HCT116 (cell line): ENCODE measurements around the gene CSTPP1. TPM values are rescaled to one million over a fixed set of nuclear protein-coding genes. Genes with fewer than 3 reads are reported as not detected.

Source experiments
- ATAC-seq: fragments of 200-7000 bp; cut with Tn5 transposase; 2 replicates; pipeline ENCODE4 v1.9.1; 2020; ENCODE audit warnings: mild to moderate bottlenecking, moderate library complexity
- BruUV-seq: library from RNA; stranded (reverse); fragments of 400-500 nt; replicated peaks from 2 replicates; lab custom pipeline; 2021; lab: Mats Ljungman, UMichigan
- CTCF ChIA-PET: fragments of 300-600 bp; sonication (Branson Sonifier 250); formaldehyde crosslinking; loops from one replicate; lab custom pipeline; 2021; ENCODE audit warnings: antibody characterized with exemption; lab: Charles Lee
- POLR2A ChIA-PET: fragments of 300-600, 350-600 bp; sonication (Branson Sonifier 250); formaldehyde crosslinking; loops from one replicate; lab custom pipeline; 2021; ENCODE audit warnings: antibody characterized with exemption; lab: Charles Lee
- RAD21 ChIA-PET, 2 experiments: fragments of 300-600 bp; sonication (Branson Sonifier 250); formaldehyde crosslinking; loops; one replicate each; lab custom pipeline; 2023; ENCODE audit warnings: low total read pairs in 2 of 2; ENCODE audit not compliant: uncharacterized antibody in 2 of 2, unreplicated experiment in 2 of 2, low non-redundant PET in 1 of 2; lab: Charles Lee
- DNase-seq: peaks from one replicate; pipeline ENCODE4 v3.0.0-alpha.2; 2010; ENCODE audit warnings: low read depth, low spot score
- H2AFZ ChIP-seq: fragments of 200-600 bp; shearing (Covaris generic), sonication (generic); 2 replicates; pipeline ENCODE4 v1.6.1; 2017; ENCODE audit warnings: low read depth, mixed run types, mixed read lengths, antibody characterized with exemption, low read length; ENCODE audit not compliant: poor library complexity, severe bottlenecking
- H3K27ac ChIP-seq: 2 replicates; pipeline ENCODE4 v1.5.1; 2012; ENCODE audit warnings: low read depth, low read length
- H3K27me3 ChIP-seq: fragments of 200-600 bp; sonication (generic); 2 replicates; pipeline ENCODE4 v1.6.1; 2016; ENCODE audit warnings: mixed run types, low read length, mixed read lengths; ENCODE audit not compliant: insufficient read depth
- H3K36me3 ChIP-seq, 2 experiments: fragments of 200-500 bp in 1 of 2; fragments of 200-600 bp in 1 of 2; sonication (Bioruptor generic) in 1 of 2; sonication (generic) in 1 of 2; 2 replicates each; pipeline versions ENCODE4 v1.5.1 to v1.6.1; 2014 to 2016; ENCODE audit warnings: low read length in 2 of 2, inconsistent platforms in 1 of 2, mixed read lengths in 1 of 2, mixed run types in 1 of 2; ENCODE audit not compliant: insufficient read depth in 2 of 2, control insufficient read depth in 1 of 2
- H3K4me1 ChIP-seq, 2 experiments: fragments of 200-600 bp in 1 of 2; sonication (generic) in 1 of 2; 2 replicates each; pipeline versions ENCODE4 v1.5.1 to v1.6.1; 2012 to 2017; ENCODE audit warnings: low read length in 2 of 2, inconsistent platforms in 1 of 2, mild to moderate bottlenecking in 1 of 2, mixed read lengths in 1 of 2, mixed run types in 1 of 2, moderate library complexity in 1 of 2; ENCODE audit not compliant: insufficient read depth in 2 of 2, control insufficient read depth in 1 of 2
- H3K4me2 ChIP-seq: fragments of 200-600 bp; sonication (generic); 2 replicates; pipeline ENCODE4 v1.6.1; 2017; ENCODE audit warnings: mixed run types, low read length, mixed read lengths
- H3K4me3 ChIP-seq, 2 experiments: fragments of 200-600 bp in 1 of 2; sonication (generic) in 1 of 2; replicated peaks in 1 of 2; 2 replicates each; pipeline ENCODE4 v1.5.1; 2011 to 2016; ENCODE audit warnings: low read length in 2 of 2, control low read depth in 1 of 2, low read depth in 1 of 2, mild to moderate bottlenecking in 1 of 2, mixed read lengths in 1 of 2, mixed run types in 1 of 2
- H3K79me2 ChIP-seq: fragments of 200-600 bp; sonication (generic); 2 replicates; pipeline ENCODE4 v1.6.1; 2017; ENCODE audit warnings: mild to moderate bottlenecking, mixed run types, low read length, moderate library complexity, mixed read lengths; ENCODE audit not compliant: insufficient read depth
- H3K9ac ChIP-seq: fragments of 200-600 bp; sonication (generic); 2 replicates; pipeline ENCODE4 v1.6.1; 2016; ENCODE audit warnings: low read length, mixed read lengths
- H3K9me2 ChIP-seq: fragments of 200-600 bp; sonication (generic), shearing (Covaris generic); 2 replicates; pipeline ENCODE4 v1.6.1; 2017; ENCODE audit warnings: mixed run types, mild to moderate bottlenecking, moderate library complexity; ENCODE audit not compliant: insufficient read depth
- H3K9me3 ChIP-seq, 2 experiments: fragments of 200-500 bp in 1 of 2; fragments of 200-600 bp in 1 of 2; sonication (Bioruptor generic) in 1 of 2; sonication (generic) in 1 of 2; 2 replicates each; pipeline ENCODE4 v1.6.1; 2014 to 2017; ENCODE audit warnings: low read length in 2 of 2, mixed read lengths in 2 of 2, inconsistent platforms in 1 of 2, low read depth in 1 of 2, mild to moderate bottlenecking in 1 of 2, mixed run types in 1 of 2, moderate library complexity in 1 of 2; ENCODE audit not compliant: control insufficient read depth in 1 of 2, insufficient read depth in 1 of 2
- H4K20me1 ChIP-seq: fragments of 200-600 bp; sonication (generic), shearing (Covaris generic); 2 replicates; pipeline ENCODE4 v1.6.1; 2017; ENCODE audit warnings: mixed run types, mild to moderate bottlenecking, moderate library complexity; ENCODE audit not compliant: insufficient read depth
- ATF3 ChIP-seq: IDR thresholded peaks from 2 replicates; pipeline ENCODE4 v1.6.1; 2012
- CBX3 ChIP-seq: IDR thresholded peaks from 2 replicates; pipeline ENCODE4 v1.6.1; 2012; ENCODE audit warnings: low read depth
- CEBPB ChIP-seq: IDR thresholded peaks from 2 replicates; pipeline ENCODE4 v1.6.1; 2012; ENCODE audit warnings: low read depth
- CTCF ChIP-seq, 3 experiments: fragments of 200-600 bp in 1 of 3; sonication (generic) in 1 of 3; IDR thresholded peaks in 2 of 3; conservative IDR thresholded peaks in 1 of 3; 2 replicates each; pipeline ENCODE4 v1.5.1; 2012 to 2017; ENCODE audit warnings: low read depth in 2 of 3, low read length in 2 of 3, antibody characterized with exemption in 1 of 3, borderline replicate concordance in 1 of 3, control low read depth in 1 of 3, mild to moderate bottlenecking in 1 of 3, mixed read lengths in 1 of 3, mixed run types in 1 of 3, moderate library complexity in 1 of 3; ENCODE audit not compliant: insufficient read depth in 1 of 3
- FOSL1 ChIP-seq: IDR thresholded peaks from 2 replicates; pipeline ENCODE4 v1.6.1; 2012; ENCODE audit warnings: low read depth
- RAD21 ChIP-seq: IDR thresholded peaks from 2 replicates; pipeline ENCODE4 v1.6.1; 2012; ENCODE audit warnings: low read depth, mild to moderate bottlenecking
- REST ChIP-seq: IDR thresholded peaks from 2 replicates; pipeline ENCODE4 v1.6.1; 2012; ENCODE audit warnings: low read depth
- ZBTB33 ChIP-seq: IDR thresholded peaks from 2 replicates; pipeline ENCODE4 v1.6.1; 2011; ENCODE audit warnings: mild to moderate bottlenecking, low read length, moderate library complexity; ENCODE audit not compliant: insufficient replicate concordance; ENCODE audit errors: extremely low read depth
- ZFX ChIP-seq: fragments of 450-650 bp; IDR thresholded peaks from 2 replicates; pipeline ENCODE4 v1.6.1; 2017
- intact Hi-C: fragments of 100-400 bp; cut with micrococcal nuclease; formaldehyde crosslinking; loops from 2 replicates; pipeline ENCODE4 v1.10.0; 2022
- total RNA-seq: library from RNA; stranded (reverse); gene quantifications from one replicate; pipeline ENCODE4 v1.2.1, GENCODE V29; 2021; ENCODE audit not compliant: unreplicated experiment

Gene CSTPP1
- total RNA-seq, 1 experiment from 2014 or later = 24.7 TPM

- Histone ChIP-seq H3K4me1 (no peaks in the 10 kb centered on the region), H3K27me3 (no peaks in the 10 kb centered on the region), H2AFZ (no peak overlapping the region), H3K9ac (no peak overlapping the region), H3K27ac (no peak overlapping the region), H3K36me3 (peaks cover 0 to under 1% of the 10 kb centered on the region in 2 experiments; a peak in 1 of 4 replicates), H4K20me1 (no peaks in the 10 kb centered on the region), H3K4me2 (no peak overlapping the region)
- ATAC-seq = 0 out of 2 replicates have a peak, but pooled peaks have one; percentile 8
- POLR2A ChIA-PET = no interaction called here
- TF ChIP-seq ZFX = no peak
- TF ChIP-seq FOSL1 = no peak
- TF ChIP-seq ATF3 = no peak
- no peak for TF ChIP-seq CEBPB
- TF ChIP-seq RAD21 = no peak
- TF ChIP-seq, all 23 proteins: peak for 0
- intact Hi-C loops = loop anchor here (1.0 kb wide), 3 partner anchors 264 to 466 kb away; no protein-coding TSS in a partner anchor
- no TSS peak for BruUV-seq
- ChIA-PET CTCF (no interaction called here), RAD21 (no interaction called here)
- H3K9me3 ChIP-seq = no peaks in the 10 kb centered on the region
- DNase-seq = no peak
- no peak overlapping the region for H3K4me3 ChIP-seq
- no peaks in the 10 kb centered on the region for H3K9me2 ChIP-seq
- H3K79me2 ChIP-seq = no peaks in the 10 kb centered on the region
Measured at GRCh38 chr11:46889251-46889650, 47.3 kb upstream of the CSTPP1 start.

GRCh38 chr11:46889689-46890475 lies 46.7 kb upstream of the CSTPP1 start:
- Histone ChIP-seq H3K79me2 (no peaks in the 10 kb centered on the region), H3K36me3 (peaks cover 0 to 5% of the 10 kb centered on the region in 2 experiments; a peak in 1 of 4 replicates), H4K20me1 (no peaks in the 10 kb centered on the region), H2AFZ (no peak overlapping the region), H3K9me2 (no peaks in the 10 kb centered on the region), H3K27me3 (no peaks in the 10 kb centered on the region), H3K9me3 (no peaks in the 10 kb centered on the region), H3K4me3 (no peak overlapping the region), H3K9ac (no peak overlapping the region), H3K27ac (no peak overlapping the region), H3K4me2 (no peak overlapping the region), H3K4me1 (no peaks in the 10 kb centered on the region)
- ChIA-PET CTCF (interaction anchor here (2.9 kb wide), 1 partner anchor 264 kb away, joined by 16 read pairs; no protein-coding TSS in a partner anchor), POLR2A (no interaction called here), RAD21 (no interaction called here)
- intact Hi-C loops = loop anchor here (1.0 kb wide), 3 partner anchors 263 to 465 kb away; no protein-coding TSS in a partner anchor
- DNase-seq (peak; percentile 47), ATAC-seq (peak; percentile 87)
- no TSS peak for BruUV-seq
- TF ChIP-seq ZBTB33 (no peak), REST (no peak), ZFX (no peak), CBX3 (no peak), CTCF (IDR thresholded peaks at IDR 0.05 in 2 of 3, conservative IDR thresholded peaks at IDR 0.05 in 1 of 3; ENCODE audit: borderline replicate concordance in 1 of 3, insufficient read depth in 1 of 3, low read depth in 2 of 3, low read length in 2 of 3) (peak; percentile 82 to 94 (median 90))
